GM12878 (cell line): Measurements from ENCODE around the gene ZNF227. TPM values are rescaled to one million over a fixed set of nuclear protein-coding genes. Genes with fewer than 3 reads are reported as not detected.
"Not testable (repeated sequence)": the region's sequence is repeated elsewhere in the genome, so short reads cannot be mapped to it uniquely, and the experiment has no call there.

Experiments used
- ATAC-seq: fragments of 200-7000 bp; cut with Tn5 transposase; 3 replicates; pipeline ENCODE4 v1.9.1; 2020; ENCODE audit warnings: mild to moderate bottlenecking, moderate library complexity
- BruUV-seq: library from RNA; stranded (reverse); fragments of 400-500 nt; replicated peaks from 2 replicates; lab custom pipeline; 2021; lab: Mats Ljungman, UMichigan
- CTCF ChIA-PET: fragments of 300-600 bp; sonication (Branson Sonifier 250); formaldehyde crosslinking; extraction: SDS; loops from one replicate; lab custom pipeline; 2021; ENCODE audit warnings: inconsistent platforms; lab: Yijun Ruan, JAX
- POLR2A ChIA-PET: fragments of 350-600 bp; formaldehyde crosslinking; extraction: SDS; loops from one replicate; lab custom pipeline; 2021; ENCODE audit warnings: inconsistent platforms; lab: Charles Lee
- RAD21 ChIA-PET: fragments of 300-600 bp; sonication (Branson Sonifier 250); formaldehyde crosslinking; loops from one replicate; lab custom pipeline; 2023; ENCODE audit warnings: antibody characterized with exemption; ENCODE audit not compliant: unreplicated experiment; lab: Charles Lee
- SMC1A ChIA-PET: fragments of 300-600 bp; sonication (Branson Sonifier 250); formaldehyde crosslinking; loops from one replicate; lab custom pipeline; 2023; ENCODE audit not compliant: unreplicated experiment, uncharacterized antibody; lab: Charles Lee
- DNase-seq: peaks from one replicate; pipeline ENCODE4 v3.0.0-alpha.2; 2011; ENCODE audit warnings: low read depth, low spot score
- FAIRE-seq: peaks from 3 replicates; lab custom pipeline; 2011; peaks lifted over from hg19 to GRCh38; lab: Jason Lieb, UNC
- H2AFZ ChIP-seq: 2 replicates; pipeline ENCODE4 v1.6.0; 2011; ENCODE audit warnings: low read depth, low read length, control low read depth; ENCODE audit not compliant: control insufficient read depth
- H3K27ac ChIP-seq: 2 replicates; pipeline ENCODE4 v1.5.1; 2011; ENCODE audit warnings: control low read depth; ENCODE audit not compliant: control insufficient read depth, insufficient read depth
- H3K27me3 ChIP-seq, 2 experiments: replicated peaks in 1 of 2; 2 replicates each; pipeline versions ENCODE4 v1.6.0 to v1.6.1; 2011; ENCODE audit warnings: low read length in 1 of 2; ENCODE audit not compliant: control insufficient read depth in 2 of 2, insufficient read depth in 2 of 2
- H3K36me3 ChIP-seq, 2 experiments: 2 replicates each; pipeline ENCODE4 v1.5.1; 2011; ENCODE audit warnings: low read length in 1 of 2; ENCODE audit not compliant: control insufficient read depth in 2 of 2, insufficient read depth in 2 of 2
- H3K4me1 ChIP-seq: 2 replicates; pipeline ENCODE4 v1.6.1; 2011; ENCODE audit warnings: mild to moderate bottlenecking, low read length, moderate library complexity, mixed read lengths; ENCODE audit not compliant: control insufficient read depth, insufficient read depth
- H3K4me2 ChIP-seq: 2 replicates; pipeline ENCODE4 v1.6.0; 2011; ENCODE audit warnings: control low read depth; ENCODE audit not compliant: control insufficient read depth, insufficient read depth
- H3K4me3 ChIP-seq: fragments of 200-600 bp; sonication (generic); 2 replicates; pipeline ENCODE4 v1.5.1; 2016
- H3K79me2 ChIP-seq: 2 replicates; pipeline ENCODE4 v1.6.0; 2011; ENCODE audit warnings: low read length; ENCODE audit not compliant: control insufficient read depth, insufficient read depth
- H3K9ac ChIP-seq: 2 replicates; pipeline ENCODE4 v1.8.0; 2011; ENCODE audit warnings: low read length, control low read depth, mixed read lengths; ENCODE audit not compliant: control insufficient read depth, insufficient read depth
- H3K9me3 ChIP-seq: replicated peaks from 3 replicates; pipeline ENCODE4 v1.5.1; 2011; ENCODE audit warnings: mild to moderate bottlenecking, low read length; ENCODE audit not compliant: control insufficient read depth, insufficient read depth
- H4K20me1 ChIP-seq: 2 replicates; pipeline ENCODE4 v1.6.0; 2011; ENCODE audit not compliant: control insufficient read depth, insufficient read depth
- BCL3 ChIP-seq: IDR thresholded peaks from 2 replicates; pipeline ENCODE4 v1.6.1; 2011; ENCODE audit warnings: borderline replicate concordance, low read depth, mild to moderate bottlenecking, moderate library complexity, low read length; ENCODE audit not compliant: insufficient read depth, poor library complexity, severe bottlenecking
- CUX1 ChIP-seq: IDR thresholded peaks from 2 replicates; pipeline ENCODE4 v1.6.1; 2012; ENCODE audit warnings: improper control_type of control experiment, low read depth, low read length; ENCODE audit not compliant: insufficient replicate concordance
- GATAD2B ChIP-seq: fragments of 450-650 bp; conservative IDR thresholded peaks from 2 replicates; pipeline ENCODE4 v1.6.1; 2017; ENCODE audit warnings: low read depth, mild to moderate bottlenecking, moderate library complexity
- JUND ChIP-seq: IDR thresholded peaks from 2 replicates; pipeline ENCODE4 v1.6.1; 2012; ENCODE audit warnings: low read depth, mild to moderate bottlenecking, low read length, improper control_type of control experiment, moderate library complexity
- MEF2A ChIP-seq: IDR thresholded peaks from 2 replicates; pipeline ENCODE4 v1.6.1; 2011; ENCODE audit warnings: low read depth, mild to moderate bottlenecking, low read length, moderate library complexity; ENCODE audit not compliant: insufficient read depth
- POLR2AphosphoS2 ChIP-seq: IDR thresholded peaks from 2 replicates; pipeline ENCODE4 v1.6.1; 2011; ENCODE audit warnings: low read depth, mild to moderate bottlenecking, low read length, improper control_type of control experiment, moderate library complexity
- WGBS: methylation state at CpG from one replicate; pipeline ENCODE4 v1.1.6; 2016; ENCODE audit warnings: low lambda C conversion rate; ENCODE audit not compliant: insufficient replicate concordance, insufficient coverage; ENCODE audit errors: missing lambda C conversion rate; 5-methylcytosine and 5-hydroxymethylcytosine counted together
- in situ Hi-C: fragments of 300-500 bp; cut with MboI; formaldehyde crosslinking; loops from 9 replicates; pipeline ENCODE4 v1.14.3; 2018; ENCODE audit warnings: mixed read lengths
- intact Hi-C: fragments of 100-400 bp; cut with micrococcal nuclease; formaldehyde crosslinking; loops from one replicate; pipeline ENCODE4 v1.14.2; 2022; ENCODE audit not compliant: unreplicated experiment
- polyA plus RNA-seq, 11 experiments: library from polyadenylated mRNA; depleted of rRNA in 4 of 11; unstranded in 6 of 11; stranded (reverse) in 5 of 11; fragments of >200 nt; fragmentation: Nextera tagmentation in 4 of 11; fragmentation: Illumina TruSeq in 1 of 11; extraction: Ambion mirVana in 4 of 11; extraction: Trizol in 1 of 11; gene quantifications; 1 replicate in 1 of 11; 2 replicates in 10 of 11; pipeline versions ENCODE4 v1.2.1 to v1.2.3, GENCODE V29; 2011 to 2016; ENCODE audit warnings: inconsistent platforms in 2 of 11, missing spikeins in 2 of 11, low read depth in 1 of 11
- total RNA-seq, 4 experiments: library from RNA; depleted of rRNA in 3 of 4; stranded (reverse); fragments of >200 nt in 3 of 4; fragmentation: Illumina TruSeq in 1 of 4; extraction: Trizol in 1 of 4; gene quantifications; 2 replicates each; pipeline versions ENCODE4 v1.2.1 to v1.2.3, GENCODE V29; 2013 to 2021

ZNF227 gene
- total and polyA plus RNA-seq, 10 of the 15 experiments (the other 5 are each of a cell fraction or from before 2014, with no cell fraction given) = 4.3 to 22.9 (median 13.0) TPM

- FAIRE-seq = no peak
- Histone ChIP-seq H4K20me1 (no peaks in the 10 kb centered on the region), H3K4me3 (no peak overlapping the region), H3K9me3 (peaks cover 14% of the 10 kb centered on the region; the same call in 2 of the 3 replicates), H3K79me2 (no peaks in the 10 kb centered on the region), H3K27ac (no peak overlapping the region), H3K4me2 (no peak overlapping the region), H3K9ac (no peak overlapping the region), H3K27me3 (no peaks in the 10 kb centered on the region), H3K4me1 (no peaks in the 10 kb centered on the region), H3K36me3 (peaks cover 9 to 36% of the 10 kb centered on the region in 2 experiments), H2AFZ (no peak overlapping the region)
- ATAC-seq = no peak
- intact Hi-C loops = no loop called here
- TF ChIP-seq BCL3 (no peak), GATAD2B (no peak), MEF2A (no peak), JUND (no peak), POLR2AphosphoS2 (no peak), CUX1 (no peak)
- RAD21 ChIA-PET = no interaction called here
- no TSS peak for BruUV-seq
- WGBS = 98% methylated on average over 8 of the region's 8 CpGs
- SMC1A ChIA-PET = no interaction called here
- no peak for DNase-seq
- in situ Hi-C loops = no loop called here
- POLR2A ChIA-PET = no interaction called here
- CTCF ChIA-PET = no interaction called here
These were observed 24.1 kb downstream of the ZNF227 start for GRCh38 chr19:44236384-44236783.

- ATAC-seq, in situ Hi-C loops, RAD21 ChIA-PET, H3K9me3 ChIP-seq, FAIRE-seq, DNase-seq, H3K4me3 ChIP-seq, H3K4me1 ChIP-seq, H3K79me2 ChIP-seq, H4K20me1 ChIP-seq, H3K27ac ChIP-seq, H2AFZ ChIP-seq, SMC1A ChIA-PET, CTCF ChIA-PET, H3K27me3 ChIP-seq, POLR2A ChIA-PET, H3K9ac ChIP-seq, H3K4me2 ChIP-seq, intact Hi-C loops, H3K36me3 ChIP-seq, BruUV-seq: not testable (repeated sequence)
- 94% methylated on average over 2 of the region's 2 CpGs for WGBS
These were observed 40.0 kb downstream of the ZNF227 start for GRCh38 chr19:44252332-44252731.
